H1 (cell line): ENCODE data around the gene LAMC3.

Experiments
- BCL11A ChIP-seq, 2 experiments: IDR thresholded peaks; one replicate each; pipeline ENCODE4 v1.6.1; 2011; ENCODE audit warnings: low read depth in 2 of 2, low read length in 2 of 2, mild to moderate bottlenecking in 2 of 2
- CREB1 ChIP-seq: IDR thresholded peaks from 2 replicates; pipeline ENCODE4 v1.6.1; 2012; ENCODE audit warnings: inconsistent platforms
- CTCF ChIP-seq, 3 experiments: IDR thresholded peaks; 1 replicate in 2 of 3; 2 replicates in 1 of 3; pipeline versions ENCODE4 v1.5.1 to v1.6.1; 2011; ENCODE audit warnings: low read length in 3 of 3, mild to moderate bottlenecking in 3 of 3, inconsistent platforms in 2 of 3, low read depth in 1 of 3, moderate library complexity in 1 of 3; ENCODE audit not compliant: insufficient read depth in 1 of 3; ENCODE audit errors: control extremely low read depth in 1 of 3
- EZH2 ChIP-seq: fragments of 200-600 bp; sonication (generic); IDR thresholded peaks from 2 replicates; pipeline ENCODE4 v1.7.1; 2012; ENCODE audit warnings: low read depth, mild to moderate bottlenecking, moderate library complexity, low read length, inconsistent platforms; ENCODE audit not compliant: severe bottlenecking
- GTF2F1 ChIP-seq: IDR thresholded peaks from 2 replicates; pipeline ENCODE4 v1.6.1; 2012; ENCODE audit warnings: low read depth, low read length, improper control_type of control experiment, borderline replicate concordance
- JUN ChIP-seq: IDR thresholded peaks from 2 replicates; pipeline ENCODE4 v1.6.1; 2011; ENCODE audit warnings: low read depth, mild to moderate bottlenecking, improper control_type of control experiment, low read length
- POLR2A ChIP-seq, 2 experiments: IDR thresholded peaks; 1 replicate in 1 of 2; 2 replicates in 1 of 2; pipeline ENCODE4 v1.6.1; 2011; ENCODE audit warnings: low read depth in 2 of 2, low read length in 2 of 2, mild to moderate bottlenecking in 2 of 2; ENCODE audit errors: control extremely low read depth in 1 of 2
- POLR2AphosphoS5 ChIP-seq: IDR thresholded peaks from 2 replicates; pipeline ENCODE4 v1.6.1; 2011; ENCODE audit warnings: low read depth, low read length
- SP1 ChIP-seq: IDR thresholded peaks from 2 replicates; pipeline ENCODE4 v1.6.1; 2011; ENCODE audit warnings: low read depth, low read length

GRCh38 chr9:131099102-131099606 is 90.2 kb downstream of the LAMC3 start:
- TF ChIP-seq POLR2AphosphoS5 (no peak), EZH2 (no peak), SP1 (no peak), JUN (no peak), POLR2A (IDR thresholded peaks at IDR 0.05; ENCODE audit: control extremely low read depth in 1 of 2, low read depth in 2 of 2, low read length in 2 of 2) (no peak; a peak in 1 of 3 replicates), CREB1 (no peak), CTCF (IDR thresholded peaks at IDR 0.05; ENCODE audit: control extremely low read depth in 1 of 3, insufficient read depth in 1 of 3, low read depth in 1 of 3, low read length in 3 of 3) (no peak), GTF2F1 (no peak), BCL11A (IDR thresholded peaks at IDR 0.05; ENCODE audit: low read depth in 2 of 2, low read length in 2 of 2) (no peak)
